Activated T-helper 1 cell treated with Interleukin-2 at 50 U/mL for 16 hours (primary cell): Measurements from ENCODE around the gene CYP2C18.
"Not testable (repeated sequence)": the region's sequence is repeated elsewhere in the genome, so short reads cannot be mapped to it uniquely, and the experiment has no call there.

Experiments
- DNase-seq: peaks from one replicate; pipeline ENCODE4 v3.0.0-alpha.2; 2020; ENCODE audit warnings: low read depth

The CYP2C18 gene

DNA sequence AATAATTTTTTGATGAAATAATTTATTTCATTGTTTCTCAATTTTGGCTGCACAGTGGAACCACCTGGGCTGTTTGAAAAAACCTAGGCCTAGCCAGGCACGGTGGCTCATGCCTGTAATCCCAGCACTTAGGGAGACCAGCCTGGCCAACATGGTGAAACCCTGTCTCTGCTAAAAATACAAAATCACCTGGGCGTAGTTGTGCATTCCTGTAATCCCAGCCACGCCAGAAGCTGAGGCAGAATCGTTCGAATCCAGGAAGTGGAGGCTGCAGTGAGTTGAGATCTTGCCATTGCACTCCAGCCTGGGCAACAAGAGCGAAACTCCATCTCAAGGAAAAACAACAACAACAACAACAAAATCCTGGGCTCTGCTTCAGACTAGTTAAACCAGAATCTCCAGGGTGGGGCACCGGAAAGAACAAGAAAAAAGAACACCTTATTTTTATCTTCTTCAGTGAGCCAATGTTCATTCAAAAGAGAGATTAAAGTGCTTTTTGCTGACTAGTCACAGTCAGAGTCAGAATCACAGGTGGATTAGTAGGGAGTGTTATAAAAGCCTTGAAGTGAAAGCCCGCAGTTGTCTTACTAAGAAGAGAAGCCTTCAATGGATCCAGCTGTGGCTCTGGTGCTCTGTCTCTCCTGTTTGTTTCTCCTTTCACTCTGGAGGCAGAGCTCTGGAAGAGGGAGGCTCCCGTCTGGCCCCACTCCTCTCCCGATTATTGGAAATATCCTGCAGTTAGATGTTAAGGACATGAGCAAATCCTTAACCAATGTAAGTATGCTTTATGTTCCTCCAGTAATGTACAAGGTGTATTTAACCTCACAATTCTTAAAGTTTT, at the start of gene CYP2C18:
Gene CYP2C18 (plus strand): TSS at position 516 of the 841 bp plus-strand sequence. CDS start 91 bp downstream, at position 607.
- DNase-seq, result no peak

DNA sequence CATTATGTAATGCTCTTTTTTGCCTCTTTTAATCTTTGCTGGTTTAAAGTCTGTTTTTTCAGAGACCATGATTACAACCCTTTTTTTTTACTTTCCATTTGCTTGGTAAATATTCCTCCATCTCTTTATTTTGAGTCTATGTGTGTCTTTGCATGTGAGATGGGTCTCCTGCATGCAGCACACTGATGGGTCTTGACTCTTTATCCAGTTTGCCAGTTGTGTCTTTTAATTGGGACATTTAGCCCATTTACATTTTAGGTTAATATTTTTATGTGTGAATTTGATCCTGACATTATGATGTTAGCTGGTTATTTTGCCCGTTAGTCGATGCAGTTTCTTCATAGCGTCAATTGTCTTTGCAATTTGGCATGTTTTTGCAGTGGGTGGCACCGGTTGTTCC, 45.4 kb upstream of the CYP2C18 start:
- DNase-seq, result not testable (repeated sequence)

DNA sequence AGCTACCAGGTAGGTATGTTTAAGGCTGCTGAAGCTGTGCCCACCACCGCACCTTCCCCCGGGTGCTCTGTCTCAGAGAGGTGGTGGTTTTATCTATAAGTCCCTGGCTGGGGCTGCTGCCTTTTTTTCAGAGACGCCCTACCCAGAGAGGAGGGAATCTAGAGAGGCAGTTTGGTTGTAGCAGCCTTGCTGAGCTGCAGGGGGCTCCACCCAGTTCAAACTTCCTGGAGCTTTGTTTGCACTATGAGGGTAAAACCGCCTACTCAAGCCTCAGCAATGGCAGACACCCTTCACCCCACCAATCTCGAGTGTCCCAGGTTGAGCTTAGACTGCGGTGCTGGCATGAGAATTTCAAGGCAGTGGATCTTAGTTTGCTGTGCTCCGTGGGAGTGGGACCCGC, 43.6 kb upstream of the CYP2C18 start:
- DNase-seq, result no peak

DNA sequence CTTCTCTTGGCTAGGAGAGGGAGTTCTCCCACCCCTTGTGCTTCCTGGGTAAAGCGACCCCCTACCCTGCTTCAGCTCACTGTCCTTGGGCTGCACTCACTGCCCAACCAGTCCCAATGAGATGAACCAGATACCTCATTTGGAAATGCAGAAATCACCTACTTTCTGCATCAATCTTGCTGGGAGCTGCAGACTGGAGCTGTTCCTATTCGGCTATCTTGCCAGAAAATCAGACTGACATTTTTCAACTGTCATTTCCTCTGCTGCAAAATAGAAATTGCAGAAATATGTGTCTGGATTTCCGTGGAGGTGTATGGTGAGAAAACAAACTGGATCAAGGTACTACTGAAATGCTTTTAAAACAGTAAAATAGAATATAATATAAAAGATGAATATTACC, 43.0 kb upstream of the CYP2C18 start:
- DNase-seq, result no peak

DNA sequence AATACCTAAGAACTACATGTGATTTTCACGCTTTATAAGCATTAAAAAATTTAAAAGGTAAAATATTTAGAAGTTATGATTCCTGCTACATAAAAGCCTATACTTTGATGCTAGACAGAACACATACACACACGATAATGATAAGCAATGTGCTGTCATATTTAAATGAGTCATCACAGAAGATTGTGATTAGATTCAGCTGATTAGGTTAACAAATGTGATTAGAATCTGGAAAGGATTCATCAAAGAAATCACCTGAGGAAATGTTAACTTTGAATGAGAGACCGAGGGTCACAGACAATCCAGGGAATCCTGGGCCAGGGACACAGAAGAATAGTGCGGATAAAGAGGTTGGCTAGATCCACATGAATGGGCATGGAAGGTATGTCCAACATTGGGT, 42.0 kb upstream of the CYP2C18 start:
- no peak for DNase-seq

DNA sequence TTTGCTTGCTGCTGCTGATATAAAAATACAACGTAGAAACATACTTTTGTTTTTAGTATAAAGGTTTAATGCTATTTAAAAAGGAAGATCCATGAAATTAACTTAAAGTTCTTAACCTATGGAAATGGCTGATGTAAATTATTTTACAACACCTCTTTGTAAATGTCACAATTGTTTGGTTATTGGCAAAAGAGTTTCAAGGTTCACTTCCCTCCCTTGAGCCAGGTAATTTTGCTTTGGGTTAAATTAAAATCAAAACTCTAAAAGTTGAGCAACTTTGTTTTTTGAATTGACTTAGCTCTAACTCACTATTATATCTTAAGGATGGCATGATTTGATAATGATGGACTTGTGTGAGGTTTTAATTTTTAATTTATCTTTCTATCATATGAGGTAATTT, 39.2 kb upstream of the CYP2C18 start:
- DNase-seq, result no peak

DNA sequence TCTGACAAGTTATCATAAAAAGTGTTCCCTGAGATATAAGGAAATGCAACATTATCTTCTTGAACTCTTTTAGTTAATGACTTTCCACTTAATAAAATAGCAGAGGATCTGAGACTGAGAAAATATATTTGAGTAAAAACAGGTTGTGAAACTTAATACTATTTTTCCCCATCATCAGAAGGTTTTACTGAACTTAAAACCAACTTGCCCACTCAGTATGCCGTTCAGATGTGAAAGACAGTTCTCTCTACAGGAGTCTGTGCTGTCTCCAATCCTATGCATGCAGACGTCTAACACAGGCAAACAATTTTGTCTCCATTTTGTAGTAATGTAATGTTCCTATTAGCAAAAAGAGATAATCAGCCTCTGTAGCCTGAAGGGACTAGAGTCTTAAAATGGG, 38.2 kb upstream of the CYP2C18 start:
- no peak for DNase-seq

DNA sequence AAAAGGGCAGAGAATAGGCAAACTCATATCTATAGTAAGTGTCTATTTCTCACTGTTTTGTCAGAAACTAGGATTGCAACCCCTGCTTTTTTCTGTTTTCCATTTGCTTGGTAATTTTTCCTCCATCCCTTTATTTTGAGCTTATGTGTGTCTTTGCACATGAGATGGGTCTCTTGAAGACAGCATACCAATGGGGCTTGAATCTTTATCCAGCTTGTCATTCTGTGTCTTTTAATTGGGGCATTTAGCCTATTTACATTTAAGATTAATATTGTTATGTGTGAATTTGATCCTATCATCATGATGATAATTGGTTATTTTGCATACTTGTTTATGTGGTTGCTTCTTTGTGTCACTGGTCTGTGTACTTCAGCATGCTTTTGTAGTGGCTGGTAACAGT, 28.3 kb upstream of the CYP2C18 start:
- not testable (repeated sequence) for DNase-seq

DNA sequence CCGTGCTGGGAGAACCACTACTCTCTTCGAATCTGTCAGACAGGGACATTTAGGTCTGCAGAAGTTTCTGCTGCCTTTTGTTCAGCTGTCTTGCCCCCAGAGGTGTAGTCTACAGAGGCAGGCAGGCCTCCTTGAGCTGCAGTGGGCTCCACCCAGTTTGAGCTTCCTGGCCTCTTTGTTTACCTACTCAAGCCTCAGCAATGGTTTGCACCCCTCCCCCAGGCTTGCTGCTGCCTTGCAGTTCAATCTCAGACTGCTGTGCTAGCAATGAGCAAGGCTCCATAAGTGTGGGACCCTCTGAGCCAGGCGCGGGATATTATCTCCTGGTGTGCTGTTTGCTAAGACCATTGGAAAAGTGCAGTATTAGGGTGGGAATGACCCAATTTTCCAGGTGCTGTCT, 20.5 kb upstream of the CYP2C18 start:
- DNase-seq, result not testable (repeated sequence)

DNA sequence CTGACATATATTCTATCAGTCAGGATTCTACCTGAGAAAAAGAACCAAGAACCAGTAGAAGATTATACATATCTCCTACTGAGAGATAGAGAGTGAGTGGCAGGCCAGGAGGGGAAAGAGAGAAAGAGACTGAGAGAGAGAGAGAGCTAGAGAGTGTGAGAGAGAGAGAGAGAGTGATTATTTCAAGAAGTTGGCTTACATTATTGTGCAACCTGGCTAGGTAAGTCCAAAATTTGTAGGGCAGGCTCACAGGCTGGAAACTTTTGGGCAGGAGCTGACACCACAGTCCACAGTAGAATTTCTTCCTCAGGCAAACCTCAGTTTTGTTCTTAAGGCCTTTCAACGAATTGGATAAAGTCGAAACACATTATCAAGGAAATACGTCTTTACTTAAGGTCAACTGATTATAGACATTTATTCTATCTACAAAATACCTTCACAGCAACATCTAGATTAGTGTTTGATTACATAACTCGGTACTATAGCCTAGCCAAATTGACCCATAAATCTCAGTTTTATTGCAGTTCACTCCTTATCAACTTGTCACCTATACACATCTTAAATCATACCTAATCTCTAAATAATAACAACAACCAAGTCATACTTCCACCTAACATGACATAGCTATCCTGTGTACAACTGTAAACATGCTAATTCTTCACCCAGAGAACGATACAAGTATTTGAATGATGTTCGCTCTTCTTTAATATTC, 17.0 kb upstream of the CYP2C18 start:
- no peak for DNase-seq

DNA sequence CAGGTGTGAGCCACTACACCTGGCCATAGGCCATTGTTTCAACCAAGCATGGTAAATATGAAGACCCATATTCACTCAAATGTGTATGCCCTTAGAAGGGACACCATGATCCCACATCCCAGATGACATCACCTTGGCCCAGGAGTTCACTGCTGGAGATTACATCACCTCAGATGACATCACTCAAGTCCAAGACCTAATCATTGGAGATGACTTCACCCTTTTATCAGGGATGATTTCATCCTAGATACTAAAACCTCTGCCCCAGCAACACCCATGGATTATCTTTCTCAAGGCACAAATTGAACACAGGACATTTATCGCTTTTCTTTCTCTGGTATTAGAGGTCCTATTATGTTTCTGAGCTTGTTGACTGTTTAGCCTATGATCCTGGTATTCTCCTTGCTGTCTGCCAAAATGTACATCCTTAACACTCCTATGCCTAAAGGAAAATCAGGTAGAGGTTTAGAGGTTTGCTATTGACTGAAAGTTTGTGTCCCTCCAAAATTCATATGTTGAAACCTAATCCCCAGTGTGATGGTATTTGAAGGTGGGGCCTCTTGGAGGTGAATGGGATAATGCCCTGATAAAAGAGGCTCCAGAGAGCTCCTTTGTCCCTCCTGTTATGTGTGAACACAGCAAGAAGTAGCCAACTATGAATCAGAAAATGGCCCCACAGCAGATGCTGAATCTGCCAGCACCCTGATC, 9.8 kb upstream of the CYP2C18 start:
- DNase-seq, result no peak

DNA sequence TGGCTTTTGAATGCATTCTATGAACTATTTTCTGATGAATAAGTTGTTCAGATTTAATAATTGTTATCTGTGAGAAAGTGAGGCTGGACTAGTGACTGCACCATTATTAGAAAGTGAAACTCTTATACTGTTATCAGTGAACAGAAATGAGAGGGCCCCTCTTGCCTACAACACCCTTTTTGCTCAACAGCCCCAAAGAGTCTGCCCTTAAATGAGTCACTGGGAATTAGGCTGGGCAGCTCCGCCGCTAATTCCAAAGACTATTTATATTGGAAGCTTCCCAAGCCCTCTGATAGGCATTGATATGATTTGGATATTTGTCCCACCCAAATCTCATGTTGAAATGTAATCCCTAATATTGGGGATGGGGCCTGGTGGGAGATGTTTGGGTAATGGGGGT, 7.0 kb upstream of the CYP2C18 start:
- DNase-seq, result no peak

DNA sequence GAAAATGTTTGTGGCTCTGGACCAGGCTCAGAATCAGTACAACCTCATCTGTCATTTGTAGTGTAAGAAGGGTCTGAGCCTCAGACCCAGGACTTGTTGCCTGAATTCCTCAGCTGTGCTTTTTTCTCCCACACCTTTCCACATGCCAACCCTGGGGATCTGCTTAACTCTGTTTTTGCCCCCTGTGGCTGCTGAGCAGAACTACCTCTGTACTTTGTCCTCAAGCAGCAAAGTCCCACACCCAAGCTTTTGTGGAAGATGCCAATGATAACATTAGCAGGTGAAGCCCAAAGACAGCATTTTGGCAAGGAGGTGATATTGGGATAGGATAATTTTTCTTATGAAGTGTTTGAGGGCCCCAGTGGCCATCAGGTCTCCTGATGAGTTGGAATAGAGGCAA, 5.8 kb upstream of the CYP2C18 start:
- no peak for DNase-seq

DNA sequence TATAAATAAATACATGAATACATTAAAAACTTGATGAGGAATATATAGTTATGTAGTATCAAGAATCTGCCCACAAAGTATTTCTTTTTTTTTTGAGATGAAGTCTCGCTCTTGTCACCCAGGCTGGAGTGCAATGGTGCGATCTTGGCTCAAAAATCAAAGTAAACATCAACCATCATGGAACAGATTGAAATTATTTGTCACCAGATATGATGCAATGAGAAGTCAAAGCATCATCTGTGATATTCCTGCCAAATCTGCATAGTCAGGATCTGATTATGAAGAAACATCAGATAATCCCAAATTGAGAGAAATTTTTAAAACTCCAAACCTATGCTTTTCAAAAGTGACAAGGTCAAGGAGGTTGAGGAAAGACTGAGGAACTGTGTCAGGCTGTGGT, 5.1 kb upstream of the CYP2C18 start:
- no peak for DNase-seq

DNA sequence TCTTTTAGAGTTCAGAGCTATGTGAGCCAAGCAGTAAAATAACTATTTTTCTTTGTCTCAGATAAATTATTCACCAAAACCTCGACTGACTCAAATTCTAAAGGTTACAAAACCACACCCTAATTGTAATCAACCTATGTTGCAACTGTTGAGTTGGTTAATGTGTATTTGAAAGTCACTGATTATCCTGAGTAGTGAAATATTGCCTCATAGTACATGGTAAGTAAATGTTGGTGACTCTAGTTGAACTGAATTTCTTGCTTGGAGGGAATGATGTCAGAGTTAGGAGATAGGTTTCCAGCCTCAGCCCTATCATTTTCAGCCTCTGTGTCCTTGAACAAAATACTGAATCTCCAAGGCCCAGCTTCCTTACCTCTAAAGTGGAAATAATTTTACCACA, 3.0 kb upstream of the CYP2C18 start:
- DNase-seq, result no peak

DNA sequence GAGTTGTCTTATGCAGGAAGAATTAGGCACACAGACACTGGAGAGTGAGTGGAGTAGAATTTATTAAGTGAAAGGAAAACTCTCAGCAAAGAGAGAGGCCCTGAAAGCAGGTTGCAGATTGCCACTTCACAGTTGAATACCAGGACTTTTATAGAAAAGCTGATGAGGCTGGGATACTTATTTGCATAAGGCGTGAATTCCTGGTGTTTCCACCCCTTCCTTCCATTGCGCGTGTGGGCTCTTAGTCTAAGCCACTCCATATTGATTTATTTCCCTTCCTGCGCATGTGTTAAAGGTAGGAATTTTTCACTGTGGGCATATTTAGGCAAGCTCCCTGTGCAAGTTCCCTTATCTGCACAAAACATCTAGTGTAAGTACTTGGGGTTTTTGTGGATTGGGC, 893 bp upstream of the CYP2C18 start:
- DNase-seq, result not testable (repeated sequence)

DNA sequence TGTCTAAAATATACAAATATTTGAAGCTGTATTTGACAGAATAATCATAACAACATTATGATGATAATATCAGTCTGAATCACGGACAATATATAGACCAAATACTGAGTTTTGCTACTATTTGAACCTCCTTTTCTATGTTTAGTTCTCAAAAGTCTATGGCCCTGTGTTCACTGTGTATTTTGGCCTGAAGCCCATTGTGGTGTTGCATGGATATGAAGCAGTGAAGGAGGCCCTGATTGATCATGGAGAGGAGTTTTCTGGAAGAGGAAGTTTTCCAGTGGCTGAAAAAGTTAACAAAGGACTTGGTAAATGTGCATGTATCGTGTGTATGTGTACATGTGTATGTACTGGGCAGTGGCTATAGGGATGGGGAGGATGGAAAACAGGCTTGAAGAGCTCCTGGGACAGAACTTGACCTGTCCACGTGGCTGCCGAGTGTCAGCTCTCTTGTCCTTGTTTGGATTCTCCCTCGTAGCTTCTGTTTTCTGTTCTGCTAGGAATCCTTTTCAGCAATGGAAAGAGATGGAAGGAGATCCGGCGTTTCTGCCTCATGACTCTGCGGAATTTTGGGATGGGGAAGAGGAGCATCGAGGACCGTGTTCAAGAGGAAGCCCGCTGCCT, 4.2 kb downstream of the CYP2C18 start:
- no peak for DNase-seq

DNA sequence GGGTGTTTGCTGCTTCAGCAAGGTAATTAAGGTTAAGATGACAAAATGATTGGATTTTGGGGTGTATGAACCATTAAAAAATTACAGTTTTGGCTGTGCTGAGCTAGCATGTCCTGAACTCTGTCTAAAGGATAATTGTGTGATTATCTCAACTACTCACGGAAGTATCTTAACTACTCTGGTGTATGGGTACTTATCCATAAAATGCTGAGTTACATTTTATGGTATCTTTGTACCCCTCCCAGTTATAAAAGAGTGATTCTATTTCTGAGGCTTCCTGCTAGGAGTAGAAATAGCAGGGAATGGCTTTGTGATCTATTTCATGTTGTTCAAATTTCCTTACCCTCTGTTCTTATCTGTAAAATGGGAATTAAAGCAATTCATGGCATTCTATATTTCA, 22.6 kb downstream of the CYP2C18 start:
- no peak for DNase-seq

DNA sequence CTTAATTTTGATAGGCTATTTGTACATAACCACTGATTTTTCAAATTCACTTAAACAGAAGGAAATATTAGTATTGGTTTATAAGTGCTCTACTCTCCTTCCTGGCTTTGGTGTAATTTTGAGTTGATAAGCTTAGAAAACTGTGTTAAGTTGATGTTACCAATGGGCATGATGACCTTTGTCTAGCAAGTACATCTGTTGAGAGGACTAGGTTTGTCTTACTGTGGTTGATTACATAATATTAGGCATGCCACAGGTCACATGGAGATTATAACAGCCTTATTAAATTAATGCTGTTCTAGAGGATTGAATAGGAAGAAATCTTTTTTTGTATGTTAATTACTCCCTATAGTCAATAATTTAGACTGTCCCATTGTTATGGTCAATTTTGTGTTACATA, 27.0 kb downstream of the CYP2C18 start:
- DNase-seq, result no peak

DNA sequence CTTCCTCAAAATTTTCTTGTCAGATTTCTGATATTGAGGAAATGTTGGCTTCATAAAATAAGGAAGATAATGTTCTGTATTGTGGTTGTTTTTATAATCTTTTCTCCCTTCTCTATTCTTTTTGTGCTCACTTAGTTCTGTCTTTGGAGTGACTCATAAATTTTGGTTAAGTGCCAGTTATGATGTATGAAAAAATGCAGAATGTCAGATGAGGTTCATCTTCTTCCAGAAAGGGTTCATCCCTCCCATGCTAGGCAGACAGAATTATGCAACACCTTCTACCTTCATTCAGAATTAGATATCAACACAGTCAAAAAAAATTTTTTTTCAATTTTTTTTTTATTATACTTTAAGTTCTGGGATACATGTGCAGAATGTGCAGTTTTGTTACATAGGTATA, 42.3 kb downstream of the CYP2C18 start:
- DNase-seq, result no peak

DNA sequence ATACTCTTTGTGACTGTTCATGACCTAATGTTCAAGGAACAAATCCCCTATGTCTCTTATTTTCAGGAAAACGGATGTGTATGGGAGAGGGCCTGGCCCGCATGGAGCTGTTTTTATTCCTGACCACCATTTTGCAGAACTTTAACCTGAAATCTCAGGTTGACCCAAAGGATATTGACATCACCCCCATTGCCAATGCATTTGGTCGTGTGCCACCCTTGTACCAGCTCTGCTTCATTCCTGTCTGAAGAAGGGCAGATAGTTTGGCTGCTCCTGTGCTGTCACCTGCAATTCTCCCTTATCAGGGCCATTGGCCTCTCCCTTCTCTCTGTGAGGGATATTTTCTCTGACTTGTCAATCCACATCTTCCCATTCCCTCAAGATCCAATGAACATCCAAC, 51.7 kb downstream of the CYP2C18 start:
- no peak for DNase-seq

DNA sequence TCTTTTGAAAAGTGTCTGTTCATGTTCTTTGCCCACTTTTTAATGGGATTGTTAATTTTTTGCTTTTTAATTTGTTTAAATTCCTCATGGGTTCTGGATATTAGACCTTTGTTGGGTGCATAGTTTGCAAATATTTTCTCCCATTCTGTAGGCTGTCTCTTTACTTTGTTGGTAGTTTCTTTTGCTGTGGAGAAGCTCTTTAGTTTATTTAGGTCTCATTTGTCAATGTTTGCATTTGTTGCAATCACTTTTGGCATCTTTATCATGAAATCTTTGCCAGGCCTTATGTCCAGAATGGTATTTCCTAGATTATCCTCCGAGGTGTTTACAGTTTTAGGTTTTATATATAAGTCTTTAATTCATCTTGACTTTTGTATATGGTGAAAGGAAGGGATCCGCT, 55.1 kb downstream of the CYP2C18 start:
- DNase-seq, result no peak

DNA sequence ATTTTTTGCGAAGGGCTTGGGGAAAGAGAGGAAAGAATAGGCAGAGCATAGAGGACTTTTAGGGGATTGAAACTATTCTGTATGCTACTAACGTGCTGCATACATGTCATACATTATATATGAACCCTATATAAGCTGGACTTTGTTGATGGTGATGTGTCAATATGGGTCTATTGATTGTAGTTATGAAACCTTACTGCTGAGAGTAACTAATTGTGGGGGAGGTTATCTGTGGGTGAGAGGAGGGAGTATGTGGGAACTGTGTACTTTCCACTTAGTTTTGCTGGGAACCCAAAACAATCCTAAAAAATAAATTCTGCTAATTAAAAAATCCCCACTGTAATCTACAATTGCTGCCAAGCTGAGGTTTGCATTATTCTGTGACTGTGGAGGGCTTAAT, 63.6 kb downstream of the CYP2C18 start:
- DNase-seq, result no peak
